H1 (cell line): ENCODE results near the gene NAV2. TPM values are rescaled to one million over a fixed set of nuclear protein-coding genes. Genes with fewer than 3 reads are reported as not detected.

Experiments
- polyA plus RNA-seq, 7 experiments: library from polyadenylated mRNA; depleted of rRNA in 3 of 7; stranded (reverse) in 5 of 7; unstranded in 2 of 7; fragments of >200 nt in 5 of 7; fragments of 200-250 nt in 2 of 7; gene quantifications; 1 replicate in 5 of 7; 2 replicates in 1 of 7; 4 replicates in 1 of 7; pipeline versions ENCODE4 v1.2.1 to v1.2.3, GENCODE V29; 2011 to 2013; ENCODE audit warnings: missing spikeins in 2 of 7, mixed read lengths in 2 of 7
- total RNA-seq: library from RNA; stranded (reverse); fragmentation: NEBNext Ultra II Directional; extraction: Animal tissue kit (Norgen Biotek cat#: 25700); gene quantifications from 2 replicates; pipeline ENCODE4 v1.2.1, GENCODE V29; 2021
- TF ChIP-seq, protein P1 (sequence below): IDR thresholded peaks from 2 replicates; pipeline ENCODE4 v1.6.1; 2012; ENCODE audit warnings: inconsistent platforms

Gene NAV2
- total and polyA plus RNA-seq, 2 of the 8 experiments (the other 6 are each of a cell fraction or from before 2014, with no cell fraction given): 35.6 to 73.6 TPM

DNA sequence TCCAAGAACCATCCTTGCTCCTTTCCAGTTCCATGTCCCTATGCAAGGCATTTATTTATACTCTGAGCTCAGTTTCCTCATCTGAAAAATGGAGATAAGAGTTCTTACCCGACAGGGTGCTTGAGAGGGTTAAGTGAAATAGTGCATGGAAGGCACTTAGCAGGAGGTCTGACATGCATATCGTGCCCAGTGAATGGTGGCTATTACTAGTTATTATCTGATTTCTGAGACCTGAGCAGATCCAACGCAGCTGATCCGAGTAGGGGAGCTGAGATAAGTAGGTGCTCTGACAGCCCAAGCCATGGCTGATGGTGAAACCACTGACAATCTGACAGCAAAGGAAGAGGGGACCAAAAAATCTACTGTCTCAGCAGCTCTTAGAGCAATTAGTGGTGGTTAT lies 24.9 kb downstream of the NAV2 start (continued):
- TF ChIP-seq, protein P1, sequence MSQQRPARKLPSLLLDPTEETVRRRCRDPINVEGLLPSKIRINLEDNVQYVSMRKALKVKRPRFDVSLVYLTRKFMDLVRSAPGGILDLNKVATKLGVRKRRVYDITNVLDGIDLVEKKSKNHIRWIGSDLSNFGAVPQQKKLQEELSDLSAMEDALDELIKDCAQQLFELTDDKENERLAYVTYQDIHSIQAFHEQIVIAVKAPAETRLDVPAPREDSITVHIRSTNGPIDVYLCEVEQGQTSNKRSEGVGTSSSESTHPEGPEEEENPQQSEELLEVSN: no peak
